ENCODE results near the gene TRIM63. TPM values are rescaled to one million over a fixed set of nuclear protein-coding genes. Genes with fewer than 3 reads are reported as not detected.
A peak's percentile ranks its signal among the peaks of the same experiment; 100 is the strongest.
"Not testable (repeated sequence)": the region's sequence is repeated elsewhere in the genome, so short reads cannot be mapped to it uniquely, and the experiment has no call there.

TRIM63 gene
- not detected for polyA plus RNA-seq (ENCODE audit: low read depth in 6 of 6)

GRCh38 chr1:26067432-26067911, at the start of gene TRIM63:
TRIM63 (minus strand) TSS chr1:26067630; CDS start chr1:26067494, 136 bp downstream.
- DNase-seq = no peak
- peaks cover 46 to 57% (median 48%) of the 10 kb centered on the region in 3 donors for H3K27me3 Mint-ChIP-seq
- H3K4me3 Mint-ChIP-seq = no peak within 1 kb of the TSS
- no peaks in the 10 kb centered on the region for H3K36me3 Mint-ChIP-seq
- H3K27ac Mint-ChIP-seq = peak within 1 kb of the TSS in 1 of 6 donors; percentile 72
- H3K4me1 Mint-ChIP-seq = no peaks in the 10 kb centered on the region
- ATAC-seq (ENCODE audit: low read depth in 2 of 2) = no peak
- H3K9me3 Mint-ChIP-seq = no peaks in the 10 kb centered on the region

- Mint-ChIP-seq H3K27ac (no peak overlapping the region), H3K36me3 (peaks cover 0 to 7% of the 10 kb centered on the region in 2 donors), H3K9me3 (no peaks in the 10 kb centered on the region), H3K4me3 (peak overlapping the region in 1 of 8 donors; percentile 84), H3K27me3 (no peaks in the 10 kb centered on the region), H3K4me1 (peaks cover 15 to 28% (median 24%) of the 10 kb centered on the region in 3 donors)
- no peak for ATAC-seq (ENCODE audit: low read depth in 2 of 2)
- no peak for DNase-seq
Observed at GRCh38 chr1:26114165-26114927, 46.9 kb upstream of the TRIM63 start.

DNA sequence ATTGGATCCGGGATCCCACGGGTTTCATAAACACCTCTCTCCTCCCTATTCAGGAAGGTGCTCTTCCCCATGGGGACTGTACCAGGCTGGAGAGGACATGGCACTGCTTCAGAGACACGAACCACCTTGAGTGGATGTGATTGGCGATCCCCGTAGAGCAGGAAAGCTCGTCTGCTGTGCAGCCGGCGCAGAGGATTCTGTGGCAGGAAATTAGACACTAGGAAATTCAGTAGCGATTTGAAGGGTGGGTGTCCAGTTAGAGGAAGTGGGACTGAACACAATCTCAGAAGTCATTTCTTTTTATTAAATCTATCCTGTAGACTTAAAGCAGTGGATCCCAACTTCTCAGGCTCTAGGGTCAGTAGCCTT, 45.0 kb upstream of the TRIM63 start:
- no peak for ATAC-seq (ENCODE audit: low read depth in 2 of 2)
- H3K27me3 Mint-ChIP-seq = no peaks in the 10 kb centered on the region
- peaks cover 0 to 7% of the 10 kb centered on the region in 2 donors for H3K36me3 Mint-ChIP-seq
- H3K4me1 Mint-ChIP-seq = peaks cover 12 to 20% (median 13%) of the 10 kb centered on the region in 3 donors
- no peaks in the 10 kb centered on the region for H3K9me3 Mint-ChIP-seq
- peak; percentile 19 for DNase-seq
- peak overlapping the region in 5 of 6 donors; percentile 53 to 90 (median 84) for H3K27ac Mint-ChIP-seq
- H3K4me3 Mint-ChIP-seq = peak overlapping the region; percentile 84 to 95 (median 94)

DNA sequence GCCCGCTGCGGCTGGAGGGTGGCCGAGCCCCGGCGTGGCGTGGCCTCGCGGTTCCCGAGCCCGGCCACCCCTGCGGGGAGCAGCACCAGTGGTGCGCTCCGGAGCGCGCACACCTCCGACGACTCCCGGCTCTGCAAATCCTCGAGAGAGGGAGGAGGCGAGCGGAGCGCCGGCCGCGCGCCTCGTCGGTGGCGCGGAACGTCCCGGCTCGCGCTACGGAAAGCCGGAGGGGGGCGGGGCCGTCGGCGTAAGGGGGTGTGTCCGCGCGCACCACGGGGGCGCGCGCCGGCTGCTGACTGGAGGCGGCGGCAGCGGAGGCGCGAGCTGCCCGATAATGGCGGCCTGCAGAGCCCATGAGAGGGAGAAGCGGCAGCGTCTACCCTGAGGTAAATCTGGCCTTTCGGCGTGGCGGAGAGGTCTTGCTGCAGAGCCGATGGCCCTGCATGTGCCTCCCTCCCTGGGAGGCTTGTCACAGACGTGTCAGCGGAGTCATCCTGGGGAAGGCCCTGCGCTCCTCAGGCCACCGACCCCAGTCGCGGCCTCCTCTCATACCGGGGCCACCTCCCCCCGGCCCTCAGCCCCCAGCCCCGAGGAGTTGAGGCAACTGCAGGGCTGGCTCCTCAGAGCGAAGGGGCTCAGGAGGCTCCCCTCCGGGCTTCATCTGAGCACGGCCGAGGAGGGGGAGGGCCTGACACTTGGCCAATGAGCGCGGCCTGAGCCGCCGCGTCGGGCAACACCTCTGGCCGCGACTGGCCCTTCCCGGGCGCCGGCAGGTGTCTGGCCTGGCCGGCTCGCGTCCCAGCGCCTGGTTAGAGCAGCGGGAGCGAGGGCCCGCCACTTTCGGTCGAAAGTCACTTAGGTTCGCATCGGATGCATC, 44.3 kb upstream of the TRIM63 start, which contains the start of gene PDIK1L:
Gene PDIK1L (plus strand): TSS at position 295 of the 877 bp plus-strand sequence. CDS start 2,485 bp downstream, outside the sequence.
- Mint-ChIP-seq H3K27me3 (no peaks in the 10 kb centered on the region), H3K36me3 (peaks cover 0 to 7% of the 10 kb centered on the region in 2 donors), H3K27ac (peak within 1 kb of the TSS; percentile 84 to 96 (median 92)), H3K4me3 (peak within 1 kb of the TSS; percentile 84 to 96 (median 94)), H3K9me3 (no peaks in the 10 kb centered on the region), H3K4me1 (peaks cover 12 to 18% (median 12%) of the 10 kb centered on the region in 3 donors)
- peak; percentile 89 for DNase-seq
- ATAC-seq (ENCODE audit: low read depth in 2 of 2) = peak; percentile 82 to 85

- Mint-ChIP-seq H3K27ac (peak overlapping the region in 5 of 6 donors; percentile 56 to 93 (median 84)), H3K27me3 (no peaks in the 10 kb centered on the region), H3K4me3 (peak overlapping the region; percentile 82 to 96 (median 88)), H3K36me3 (peaks cover 0 to 7% of the 10 kb centered on the region in 2 donors), H3K4me1 (peaks cover 12 to 18% (median 12%) of the 10 kb centered on the region in 3 donors), H3K9me3 (no peaks in the 10 kb centered on the region)
- ATAC-seq (ENCODE audit: low read depth in 2 of 2) = peak; percentile 53 to 54
- peak; percentile 67 for DNase-seq
Observed at GRCh38 chr1:26110731-26111529, 43.5 kb upstream of the TRIM63 start.

DNA sequence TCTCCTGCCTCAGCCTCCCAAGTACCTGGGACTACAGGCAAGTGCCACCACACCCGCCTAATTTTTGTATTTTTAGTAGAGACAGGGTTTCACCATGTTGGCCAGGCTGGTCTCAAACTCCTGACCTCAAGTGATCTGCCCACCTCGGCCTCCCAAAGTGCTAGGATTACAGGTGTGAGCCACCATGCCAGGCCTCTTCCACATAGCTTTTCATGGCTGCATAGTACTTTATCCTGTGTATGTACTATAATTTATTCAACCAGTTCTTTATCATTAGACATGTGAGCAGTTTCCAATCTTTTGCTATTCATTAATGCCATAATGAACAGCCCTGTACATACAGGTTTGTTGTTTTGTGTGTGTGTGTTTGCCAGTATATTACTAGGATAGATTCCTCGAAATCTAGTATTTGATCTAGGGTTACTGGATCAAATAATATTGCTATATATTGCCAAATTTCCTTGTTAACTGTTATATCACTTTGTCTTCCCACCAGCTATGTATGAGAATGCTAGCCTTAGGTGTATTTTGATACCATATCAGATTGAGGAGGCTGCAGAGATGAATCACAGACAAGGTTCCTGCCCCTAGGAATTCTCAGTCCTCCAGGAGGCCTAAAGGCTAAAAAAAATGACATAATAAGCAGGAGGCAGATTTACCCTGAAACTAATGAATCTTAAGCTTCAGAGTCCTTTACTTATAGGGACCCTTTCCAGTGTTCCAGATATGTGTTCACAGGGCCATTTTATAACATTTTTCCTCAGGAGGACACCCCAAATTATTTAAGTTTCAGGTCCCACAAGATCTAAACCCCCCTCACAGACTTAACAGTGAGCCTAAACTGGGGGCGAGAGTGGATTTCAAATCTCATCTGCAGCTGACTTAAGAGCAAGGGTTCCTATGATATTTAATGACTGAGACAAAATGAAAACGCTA, 42.1 kb upstream of the TRIM63 start:
- Mint-ChIP-seq H3K4me1 (peaks cover 12 to 24% (median 15%) of the 10 kb centered on the region in 3 donors), H3K27ac (peak overlapping the region in 1 of 6 donors; percentile 93), H3K27me3 (peaks cover 0 to 4% (median 0%) of the 10 kb centered on the region in 3 donors), H3K36me3 (peaks cover 0 to 5% of the 10 kb centered on the region in 2 donors), H3K9me3 (no peaks in the 10 kb centered on the region), H3K4me3 (peak overlapping the region in 7 of 8 donors; percentile 82 to 96 (median 85))
- no peak for DNase-seq
- no peak for ATAC-seq (ENCODE audit: low read depth in 2 of 2)

DNA sequence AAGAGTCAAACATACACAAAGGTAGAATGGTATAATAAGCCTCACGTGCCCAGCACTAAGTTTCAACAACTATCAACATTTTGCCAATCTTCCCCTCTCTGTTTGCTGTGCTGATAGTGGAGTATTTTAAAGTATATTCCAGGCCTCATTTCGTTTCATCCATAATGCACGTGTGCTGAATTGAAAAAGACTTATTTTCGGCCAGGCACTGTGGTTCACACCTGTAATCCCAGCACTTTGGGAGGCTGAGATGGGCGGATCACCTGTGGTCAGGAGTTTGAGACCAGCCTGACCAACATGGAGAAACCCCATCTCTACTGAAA, 37.8 kb upstream of the TRIM63 start:
- H3K27ac Mint-ChIP-seq = peak overlapping the region in 1 of 6 donors; percentile 40
- not testable (repeated sequence) for DNase-seq; H3K36me3 Mint-ChIP-seq; ATAC-seq (ENCODE audit: low read depth in 2 of 2); H3K4me3 Mint-ChIP-seq; H3K9me3 Mint-ChIP-seq; H3K4me1 Mint-ChIP-seq
- peaks cover 4 to 13% (median 10%) of the 10 kb centered on the region in 3 donors for H3K27me3 Mint-ChIP-seq

DNA sequence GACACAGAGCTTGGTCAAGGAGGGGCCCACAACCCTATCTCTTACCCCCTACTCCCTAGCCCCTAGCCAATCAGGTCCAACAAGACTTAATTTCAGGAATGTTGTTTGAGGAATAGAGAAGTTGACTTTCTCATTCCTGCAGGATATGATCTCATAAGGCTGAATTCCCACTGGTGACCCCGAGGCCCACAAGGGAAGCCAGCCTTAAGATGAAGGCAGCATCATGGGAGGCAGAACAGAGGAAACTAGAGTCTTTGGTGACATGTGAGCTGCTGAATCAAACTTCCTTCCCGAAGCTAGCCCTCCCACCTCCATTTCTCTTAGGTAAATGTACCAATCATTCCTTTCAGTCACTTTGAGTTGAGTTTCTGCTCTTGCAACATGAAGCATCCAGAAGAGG, 35.1 kb upstream of the TRIM63 start:
- H3K9me3 Mint-ChIP-seq = no peaks in the 10 kb centered on the region
- peaks cover 4 to 13% (median 11%) of the 10 kb centered on the region in 3 donors for H3K27me3 Mint-ChIP-seq
- no peak overlapping the region for H3K27ac Mint-ChIP-seq
- H3K4me1 Mint-ChIP-seq = peaks cover 0 to 6% (median 3%) of the 10 kb centered on the region in 3 donors
- ATAC-seq (ENCODE audit: low read depth in 2 of 2) = no peak
- H3K4me3 Mint-ChIP-seq = no peak overlapping the region
- H3K36me3 Mint-ChIP-seq = no peaks in the 10 kb centered on the region
- no peak for DNase-seq

DNA sequence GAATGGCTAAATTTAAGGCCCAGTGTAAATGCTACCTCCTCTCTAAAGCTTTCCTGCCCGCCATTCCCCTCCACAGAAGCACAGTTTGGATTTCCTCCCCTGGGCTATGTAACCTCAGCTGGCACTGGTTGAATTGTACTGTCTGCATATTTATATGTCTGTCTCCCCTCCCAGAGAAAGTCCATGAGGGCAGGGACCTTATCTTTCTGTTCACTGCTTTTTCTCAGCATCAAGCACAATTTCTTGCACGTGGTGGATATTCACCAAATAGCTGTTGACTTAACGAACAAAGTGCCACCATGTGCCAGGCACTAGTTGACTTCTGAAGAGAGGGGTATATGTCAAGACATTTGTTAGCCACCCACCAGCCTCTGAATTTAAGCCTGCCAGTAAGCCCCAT, 34.7 kb upstream of the TRIM63 start:
- no peak for ATAC-seq (ENCODE audit: low read depth in 2 of 2)
- no peak for DNase-seq
- no peak overlapping the region for H3K4me3 Mint-ChIP-seq
- peak overlapping the region in 1 of 6 donors; percentile 36 for H3K27ac Mint-ChIP-seq
- H3K4me1 Mint-ChIP-seq = peaks cover 0 to 6% (median 3%) of the 10 kb centered on the region in 3 donors
- peaks cover 4 to 13% (median 11%) of the 10 kb centered on the region in 3 donors for H3K27me3 Mint-ChIP-seq
- H3K9me3 Mint-ChIP-seq = no peaks in the 10 kb centered on the region
- no peaks in the 10 kb centered on the region for H3K36me3 Mint-ChIP-seq

DNA sequence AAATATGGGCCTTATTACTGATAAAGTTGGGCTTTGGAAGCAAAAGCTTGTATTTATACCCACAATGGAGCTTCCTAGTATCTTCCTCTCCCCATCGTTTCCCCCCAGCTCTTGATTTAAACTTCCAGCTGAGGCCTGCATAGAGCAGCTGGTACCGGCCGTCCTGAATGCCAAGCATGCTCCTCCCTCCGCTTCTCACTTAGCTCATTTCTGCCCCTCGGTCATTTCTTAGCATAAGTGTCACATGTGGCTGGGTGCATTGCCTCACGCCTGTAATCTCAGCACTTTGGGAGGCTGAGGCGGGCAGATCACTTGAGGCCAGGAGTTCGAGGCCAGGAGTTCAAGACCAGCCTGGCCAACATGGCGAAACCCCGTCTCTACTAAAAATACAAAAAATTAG, 32.8 kb upstream of the TRIM63 start:
- H3K27me3 Mint-ChIP-seq = peaks cover 4 to 13% (median 11%) of the 10 kb centered on the region in 3 donors
- not testable (repeated sequence) for H3K4me1 Mint-ChIP-seq; H3K27ac Mint-ChIP-seq; H3K4me3 Mint-ChIP-seq; H3K9me3 Mint-ChIP-seq; H3K36me3 Mint-ChIP-seq; DNase-seq; ATAC-seq (ENCODE audit: low read depth in 2 of 2)

DNA sequence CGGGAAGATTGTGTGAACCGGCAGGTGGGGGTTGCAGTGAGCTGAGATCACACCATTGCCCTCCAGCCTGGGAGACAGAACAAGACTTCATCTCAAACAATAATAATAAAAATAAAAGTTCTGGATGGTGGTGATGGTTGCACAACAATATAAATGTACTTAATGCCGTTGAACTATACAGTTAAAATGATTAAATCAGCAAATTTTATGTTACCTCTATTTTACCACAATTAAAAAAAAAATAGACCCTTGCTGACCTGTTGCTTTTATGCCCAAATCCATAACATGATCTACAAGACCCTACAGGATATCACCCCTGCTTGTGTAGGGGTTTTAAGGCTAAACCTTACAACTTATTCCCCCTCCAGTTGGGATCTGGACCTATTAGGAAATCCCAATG, 32.4 kb upstream of the TRIM63 start:
- ATAC-seq (ENCODE audit: low read depth in 2 of 2) (no peak), DNase-seq (no peak)
- no peaks in the 10 kb centered on the region for H3K36me3 Mint-ChIP-seq
- H3K27ac Mint-ChIP-seq = no peak overlapping the region
- no peaks in the 10 kb centered on the region for H3K9me3 Mint-ChIP-seq
- H3K4me3 Mint-ChIP-seq = no peak overlapping the region
- H3K27me3 Mint-ChIP-seq = peaks cover under 1 to 13% (median 11%) of the 10 kb centered on the region in 3 donors
- peaks cover 0 to under 1% (median 0%) of the 10 kb centered on the region in 3 donors for H3K4me1 Mint-ChIP-seq

DNA sequence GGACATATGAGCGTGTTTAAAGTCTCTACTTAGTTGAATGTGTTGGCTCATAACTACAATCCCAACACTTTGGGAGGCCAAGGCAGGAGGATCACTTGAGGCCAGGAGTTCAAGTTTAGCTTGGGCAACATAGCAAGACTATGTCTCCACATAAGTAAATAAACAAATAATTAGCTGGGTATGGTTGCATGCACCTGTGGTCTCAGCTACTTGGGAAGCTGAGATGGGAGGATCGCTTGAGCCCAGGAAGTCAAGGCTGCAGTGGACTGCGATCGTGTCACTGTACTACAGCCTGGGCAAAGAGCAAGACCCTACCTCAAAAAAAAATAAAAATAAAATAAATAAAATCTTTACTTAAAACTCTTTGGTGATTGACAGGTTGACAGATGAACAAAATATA, 31.2 kb upstream of the TRIM63 start:
- H3K4me3 Mint-ChIP-seq = no peak overlapping the region
- peaks cover 0 to 13% (median 11%) of the 10 kb centered on the region in 3 donors for H3K27me3 Mint-ChIP-seq
- DNase-seq (no peak), ATAC-seq (ENCODE audit: low read depth in 2 of 2) (no peak)
- H3K4me1 Mint-ChIP-seq = no peaks in the 10 kb centered on the region
- no peak overlapping the region for H3K27ac Mint-ChIP-seq
- no peaks in the 10 kb centered on the region for H3K36me3 Mint-ChIP-seq
- no peaks in the 10 kb centered on the region for H3K9me3 Mint-ChIP-seq

Data from naive B cell (primary cell).